Muscle of arm (tissue), 14 donors: ENCODE measurements around the gene KIF26B. TPM values are rescaled to one million over a fixed set of nuclear protein-coding genes. Genes with fewer than 3 reads are reported as not detected.
A peak's percentile ranks its signal among the peaks of the same experiment; 100 is the strongest.
"Not testable (repeated sequence)": the region's sequence is repeated elsewhere in the genome, so short reads cannot be mapped to it uniquely, and the experiment has no call there.

Experiments
- DNase-seq: peaks from one replicate; pipeline ENCODE4 v3.0.0-alpha.2; 2013
- long read RNA-seq, 11 donors: transcript quantifications; one replicate each; lab custom pipeline, GENCODE V29; 2026
- polyA plus RNA-seq, 12 donors: library from polyadenylated mRNA; unstranded; fragments of 120-200 nt; gene quantifications; one replicate each; pipeline ENCODE4 v1.2.1, GENCODE V29; 2013; ENCODE audit not compliant: insufficient read length in 12 of 12

Gene KIF26B
- 1 to 10 TPM in 9 of 12 donors, under 1 TPM in 2, not detected in 1; 0.94 to 7.8 (median 1.1) TPM for polyA plus RNA-seq
- long read RNA-seq, donor 1 = 0 reads
- long read RNA-seq, donor 2 = 0 reads
- long read RNA-seq, donor 3 = 0 reads
- long read RNA-seq, donor 4 = 0 reads
- long read RNA-seq, donor 5 = 0 reads
- long read RNA-seq, donor 6 = 0 reads
- long read RNA-seq, donor 7 = 0 reads
- long read RNA-seq, donor 8 = 0 reads
- long read RNA-seq, donor 9 = 0 reads
- long read RNA-seq, donor 10 = 0 reads
- long read RNA-seq, donor 11 = 0 reads

DNA sequence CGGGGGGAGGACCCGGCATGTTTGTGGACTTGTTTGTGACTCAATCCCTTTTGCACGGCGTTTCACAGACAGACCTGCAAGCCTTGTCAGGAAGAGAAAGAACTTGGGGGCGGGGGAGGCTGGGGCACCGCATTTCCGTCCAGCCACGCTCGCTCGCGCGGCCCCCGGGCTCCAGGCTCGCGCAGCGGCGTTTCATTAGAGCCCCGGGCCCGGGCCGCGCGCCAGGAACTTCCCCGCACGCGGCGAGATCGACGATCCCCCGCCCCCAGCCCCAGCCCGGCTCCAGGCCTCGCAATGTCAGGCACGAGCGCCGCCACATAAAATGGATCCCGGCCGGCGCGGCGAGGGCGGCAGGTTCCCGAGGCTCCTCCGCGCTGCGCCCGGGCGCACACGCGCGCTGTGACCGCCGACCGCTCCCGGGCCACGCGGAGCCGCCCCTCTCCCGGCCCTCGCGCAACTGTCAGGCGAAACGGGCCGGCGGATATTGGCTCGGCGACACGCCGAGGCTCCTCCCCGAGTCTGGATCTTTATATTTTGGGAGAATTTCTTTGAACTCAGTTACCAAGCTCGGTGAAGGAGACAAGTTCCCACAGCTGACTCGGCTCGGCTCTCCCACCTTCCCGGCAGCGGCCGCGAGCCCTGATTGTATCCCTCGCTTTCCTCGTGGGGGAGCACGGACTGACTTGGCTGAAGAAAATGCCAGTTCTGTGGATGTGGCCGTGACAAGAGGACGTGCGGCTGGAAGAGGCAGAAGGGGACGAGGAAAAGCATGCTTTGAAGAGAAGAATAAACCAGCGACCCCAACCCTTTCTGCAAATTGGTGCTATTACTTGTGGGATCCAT, at the start of gene KIF26B:
KIF26B (plus strand) TSS at position 557 of the 843 bp plus-strand sequence. CDS start 440 bp downstream, outside the sequence.
- DNase-seq = peak; percentile 35

GRCh38 chr1:245105042-245105441, 49.7 kb upstream of the KIF26B start:
- DNase-seq = no peak

- no peak for DNase-seq
Measured at GRCh38 chr1:245105815-245106410, 48.9 kb upstream of the KIF26B start.

- DNase-seq = no peak
Measured at GRCh38 chr1:245107776-245108114, 47.0 kb upstream of the KIF26B start.

- DNase-seq = no peak
Measured at GRCh38 chr1:245108246-245108645, 46.5 kb upstream of the KIF26B start.

DNA sequence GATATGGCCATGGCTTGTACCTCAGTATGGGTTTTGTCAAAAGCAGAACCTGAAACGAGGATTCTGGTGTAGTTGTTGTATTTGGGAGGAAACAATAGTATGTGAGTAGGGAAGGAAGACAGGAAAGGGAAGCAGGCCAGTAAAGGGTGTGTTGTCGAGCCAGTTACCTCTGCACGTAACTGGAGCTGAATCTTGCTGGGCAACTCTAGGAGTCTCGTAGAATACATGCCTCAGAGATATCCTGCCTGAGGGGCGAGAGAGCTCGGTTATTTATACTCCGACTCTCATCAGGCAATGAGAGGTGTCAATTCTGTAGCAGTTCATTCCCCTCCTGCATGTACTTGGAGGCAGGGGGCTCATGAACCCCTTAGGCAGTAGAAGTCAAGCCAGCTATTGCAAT, 45.9 kb upstream of the KIF26B start:
- DNase-seq = no peak

DNA sequence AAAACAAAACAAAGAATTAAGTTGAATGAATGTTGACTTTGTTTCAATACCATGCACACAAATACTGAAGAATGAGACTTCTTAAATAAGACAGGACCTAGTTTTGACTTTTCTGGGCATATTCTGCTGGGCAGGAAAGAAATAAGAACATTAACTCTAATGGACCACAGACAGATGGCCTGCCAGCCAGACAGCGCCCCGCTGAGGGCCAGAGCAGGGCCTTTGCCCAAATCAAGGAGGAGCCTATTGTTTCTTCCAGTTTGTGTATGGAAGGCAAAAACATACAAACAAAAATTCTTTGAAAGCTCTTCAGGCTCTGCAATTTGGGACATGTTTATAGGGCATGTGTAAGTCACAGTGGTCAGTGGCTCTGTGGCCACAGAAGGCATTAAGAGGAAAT, 44.4 kb upstream of the KIF26B start:
- DNase-seq = no peak

DNA sequence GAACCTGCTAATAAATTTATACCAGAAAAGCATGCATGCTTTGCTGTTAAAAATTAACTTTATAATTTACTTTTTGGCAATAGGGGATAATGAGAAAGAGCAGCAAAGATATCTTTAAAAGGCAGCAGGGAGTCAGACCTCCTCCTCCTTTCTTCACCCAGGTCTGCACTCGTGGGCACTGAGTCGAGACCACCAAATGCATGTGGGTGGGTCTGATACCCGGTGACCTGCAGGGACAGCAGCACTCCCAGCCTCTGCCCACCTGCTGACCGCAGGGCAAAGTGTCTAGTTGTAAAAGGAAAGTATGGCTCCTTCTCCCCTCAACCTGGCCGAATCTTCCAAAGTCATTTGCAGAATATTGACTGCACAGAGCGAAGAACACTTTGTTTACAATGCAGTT, 43.7 kb upstream of the KIF26B start:
- no peak for DNase-seq

- no peak for DNase-seq
Measured at GRCh38 chr1:245113649-245114048, 41.1 kb upstream of the KIF26B start.

DNA sequence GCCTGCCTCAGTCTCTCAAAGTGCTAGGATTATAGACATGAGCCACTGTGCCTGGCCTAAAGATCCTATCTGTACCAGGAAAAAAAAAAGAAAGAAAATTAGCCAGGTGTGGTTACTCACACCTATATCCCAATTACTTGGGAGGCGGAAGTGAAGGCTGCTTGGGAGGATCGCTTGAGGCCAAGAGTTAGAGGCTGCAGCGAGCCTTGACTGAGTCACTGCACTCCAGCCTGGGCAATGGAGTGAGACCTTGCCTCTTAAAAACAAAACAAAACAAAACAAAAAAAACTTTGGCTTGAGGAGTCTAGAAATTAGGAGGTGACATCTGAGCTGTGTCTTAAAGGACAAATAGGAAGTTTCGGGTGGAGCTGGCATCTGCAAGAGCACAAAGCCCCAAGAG, 38.7 kb upstream of the KIF26B start:
- no peak for DNase-seq

DNA sequence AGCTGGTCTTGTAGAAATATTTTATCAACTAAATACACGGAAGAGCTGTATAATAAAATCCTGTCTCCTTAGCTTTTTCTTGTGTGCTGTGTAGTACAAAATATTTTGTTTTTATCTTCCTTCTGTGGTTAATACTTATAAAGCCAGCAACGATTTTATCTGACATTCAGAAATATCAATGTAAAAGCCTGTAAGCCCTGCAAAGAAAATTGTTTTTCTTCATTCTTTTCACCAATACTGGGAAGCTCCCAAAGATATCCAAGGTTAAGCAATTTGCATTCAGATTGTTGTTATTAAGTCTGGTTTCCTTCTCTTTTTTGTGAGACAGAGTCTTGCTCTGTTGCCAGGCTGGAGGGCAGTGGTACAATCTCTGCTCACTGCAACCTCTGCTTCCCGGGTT, 38.0 kb upstream of the KIF26B start:
- DNase-seq = no peak

GRCh38 chr1:245118066-245118465, 36.7 kb upstream of the KIF26B start:
- DNase-seq = no peak

GRCh38 chr1:245118806-245119205, 36.0 kb upstream of the KIF26B start:
- no peak for DNase-seq

- DNase-seq = no peak
Measured at GRCh38 chr1:245121523-245121922, 33.3 kb upstream of the KIF26B start.

GRCh38 chr1:245124241-245124640, 30.5 kb upstream of the KIF26B start:
- no peak for DNase-seq

DNA sequence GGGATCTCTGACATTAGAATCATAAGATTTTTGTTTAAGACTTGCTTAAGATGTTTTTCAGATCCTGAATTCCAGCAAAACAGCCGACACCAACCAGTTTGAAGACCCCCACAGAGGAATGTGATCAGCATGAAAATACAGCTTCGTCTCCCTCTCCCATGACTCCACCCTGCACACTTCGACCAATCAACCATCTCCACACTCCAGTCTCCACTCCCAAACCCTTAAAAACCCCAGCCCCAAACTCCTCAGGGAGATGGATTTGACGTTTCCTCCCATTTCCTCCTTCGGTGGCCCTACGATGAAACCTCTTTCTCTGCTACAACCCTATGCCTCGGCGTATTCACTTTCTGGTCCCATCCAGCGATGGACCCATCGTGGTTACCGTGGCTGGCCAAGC, 30.1 kb upstream of the KIF26B start:
- no peak for DNase-seq

DNA sequence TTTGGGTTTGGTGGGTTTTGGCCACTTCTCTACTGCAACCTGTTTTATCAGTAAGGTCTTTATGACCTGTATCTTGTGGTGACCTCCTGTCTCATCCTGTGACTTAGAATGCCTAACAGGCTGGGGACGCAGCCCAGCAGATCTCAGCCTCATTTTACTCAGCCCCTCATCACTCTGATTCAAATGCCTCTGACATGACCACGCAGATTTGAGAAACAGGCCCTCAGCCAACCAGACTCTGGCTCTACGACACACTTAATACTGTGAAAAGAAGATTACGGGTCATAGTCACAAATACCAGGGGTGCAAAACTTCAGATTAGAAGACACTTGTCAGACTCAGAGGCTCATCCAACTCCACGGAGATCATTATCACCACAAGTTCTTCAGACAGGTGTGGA, 28.3 kb upstream of the KIF26B start:
- no peak for DNase-seq

GRCh38 chr1:245128381-245129101, 26.2 kb upstream of the KIF26B start:
- DNase-seq = no peak

- DNase-seq = no peak
Measured at GRCh38 chr1:245129319-245130240, 25.2 kb upstream of the KIF26B start.

DNA sequence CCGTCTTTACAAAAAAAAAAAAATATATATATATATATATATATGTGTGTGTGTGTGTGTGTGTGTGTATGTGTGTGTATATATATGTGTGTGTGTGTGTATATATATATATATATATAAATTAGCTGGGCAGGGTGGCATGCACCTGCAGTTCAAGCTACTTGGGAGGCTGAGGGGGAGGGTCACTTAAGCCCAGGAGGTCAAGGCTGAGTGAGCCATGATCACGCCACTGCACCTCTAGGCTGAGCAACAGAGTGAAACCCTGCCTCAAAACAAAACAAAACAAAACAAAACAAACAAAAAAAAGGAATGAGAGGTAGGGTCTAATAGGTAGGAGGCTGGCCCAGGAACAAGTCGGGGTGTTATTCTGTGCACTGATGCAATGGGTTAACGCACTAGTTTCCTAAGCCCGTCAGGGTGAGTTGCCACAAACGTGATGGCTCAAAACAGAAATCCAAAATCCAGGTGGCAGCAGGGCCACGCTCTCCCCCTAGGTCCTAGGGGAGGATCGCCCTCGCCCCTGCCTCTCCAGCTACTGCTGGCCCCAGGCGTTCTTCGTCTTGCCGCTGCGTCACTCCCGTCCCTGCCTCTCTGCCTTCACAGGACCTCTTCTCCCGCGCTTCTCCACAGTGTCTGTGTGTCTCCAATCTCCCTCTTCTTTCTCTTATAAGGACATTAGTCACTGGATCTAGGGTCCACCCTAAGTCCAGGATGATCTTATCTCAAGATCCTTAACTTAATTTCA, 24.3 kb upstream of the KIF26B start:
- DNase-seq = not testable (repeated sequence)

DNA sequence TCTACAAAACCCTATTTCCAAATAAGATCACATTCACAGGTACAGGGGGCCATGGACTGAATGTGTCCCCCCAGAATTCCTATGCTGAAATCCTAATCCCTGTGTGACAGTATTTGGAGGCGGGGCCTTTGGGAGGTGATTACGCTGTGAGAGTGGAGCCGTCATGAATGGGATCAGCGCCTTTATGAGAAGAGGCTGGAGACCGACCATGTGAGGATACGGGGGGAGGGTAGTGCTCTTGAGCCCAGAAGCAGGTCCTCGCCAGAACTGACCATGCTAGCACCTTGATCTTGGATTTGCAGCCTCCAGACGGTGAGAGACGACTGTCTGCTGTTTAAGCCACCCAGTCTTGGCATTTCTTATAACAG, 23.8 kb upstream of the KIF26B start:
- no peak for DNase-seq
